ENCODE data around the gene CALR3.

DNA sequence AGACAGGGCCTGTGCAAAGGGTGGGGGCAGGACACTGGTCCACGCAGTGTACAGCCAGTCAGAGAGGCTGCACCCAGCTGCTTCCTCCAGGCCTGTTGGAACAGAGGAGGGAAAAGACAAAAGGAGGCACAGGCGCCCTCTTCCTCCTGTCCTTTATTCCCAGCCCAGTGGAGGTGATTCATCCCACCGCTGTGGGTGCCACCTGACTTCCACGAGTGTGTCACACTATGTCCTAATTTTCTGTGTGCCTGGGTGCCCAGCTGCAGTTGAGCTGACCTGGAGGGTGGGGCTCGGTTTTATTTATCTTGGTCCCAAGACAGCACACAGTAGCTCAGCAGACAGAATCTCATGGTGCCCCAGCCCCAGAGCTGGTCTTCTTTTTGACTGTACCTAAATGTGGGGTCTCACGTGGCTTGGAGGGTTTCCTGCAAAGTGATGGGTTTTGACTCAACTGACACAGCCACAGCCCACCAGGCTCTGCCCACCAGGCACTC is 33.2 kb downstream of the CALR3 start:
- TF ChIP-seq, protein P1, sequence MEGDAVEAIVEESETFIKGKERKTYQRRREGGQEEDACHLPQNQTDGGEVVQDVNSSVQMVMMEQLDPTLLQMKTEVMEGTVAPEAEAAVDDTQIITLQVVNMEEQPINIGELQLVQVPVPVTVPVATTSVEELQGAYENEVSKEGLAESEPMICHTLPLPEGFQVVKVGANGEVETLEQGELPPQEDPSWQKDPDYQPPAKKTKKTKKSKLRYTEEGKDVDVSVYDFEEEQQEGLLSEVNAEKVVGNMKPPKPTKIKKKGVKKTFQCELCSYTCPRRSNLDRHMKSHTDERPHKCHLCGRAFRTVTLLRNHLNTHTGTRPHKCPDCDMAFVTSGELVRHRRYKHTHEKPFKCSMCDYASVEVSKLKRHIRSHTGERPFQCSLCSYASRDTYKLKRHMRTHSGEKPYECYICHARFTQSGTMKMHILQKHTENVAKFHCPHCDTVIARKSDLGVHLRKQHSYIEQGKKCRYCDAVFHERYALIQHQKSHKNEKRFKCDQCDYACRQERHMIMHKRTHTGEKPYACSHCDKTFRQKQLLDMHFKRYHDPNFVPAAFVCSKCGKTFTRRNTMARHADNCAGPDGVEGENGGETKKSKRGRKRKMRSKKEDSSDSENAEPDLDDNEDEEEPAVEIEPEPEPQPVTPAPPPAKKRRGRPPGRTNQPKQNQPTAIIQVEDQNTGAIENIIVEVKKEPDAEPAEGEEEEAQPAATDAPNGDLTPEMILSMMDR (IDR thresholded peaks at IDR 0.05; ENCODE audit: poor library complexity): no peak
- no peak for TF ChIP-seq EZH2 (IDR thresholded peaks at IDR 0.05; ENCODE audit: borderline replicate concordance)
